AG10803 (cell line): Measurements from ENCODE around the gene PSMB1.
"Not testable (repeated sequence)": the region's sequence is repeated elsewhere in the genome, so short reads cannot be mapped to it uniquely, and the experiment has no call there.

Experiments used
- DNase-seq: peaks from one replicate; pipeline ENCODE4 v3.0.0; 2010; ENCODE audit warnings: low read depth
- H3K4me3 ChIP-seq: 2 replicates; pipeline ENCODE4 v1.5.1; 2011; ENCODE audit warnings: mild to moderate bottlenecking, low read length, control low read depth
- CTCF ChIP-seq: conservative IDR thresholded peaks from 2 replicates; pipeline ENCODE4 v1.5.1; 2011; ENCODE audit warnings: mild to moderate bottlenecking, low read length, control low read depth, inconsistent platforms

PSMB1 gene

GRCh38 chr6:170510631-170511030, 42.5 kb downstream of the PSMB1 start:
- DNase-seq: no peak
- TF ChIP-seq CTCF: no peak
- no peak overlapping the region for H3K4me3 ChIP-seq

DNA sequence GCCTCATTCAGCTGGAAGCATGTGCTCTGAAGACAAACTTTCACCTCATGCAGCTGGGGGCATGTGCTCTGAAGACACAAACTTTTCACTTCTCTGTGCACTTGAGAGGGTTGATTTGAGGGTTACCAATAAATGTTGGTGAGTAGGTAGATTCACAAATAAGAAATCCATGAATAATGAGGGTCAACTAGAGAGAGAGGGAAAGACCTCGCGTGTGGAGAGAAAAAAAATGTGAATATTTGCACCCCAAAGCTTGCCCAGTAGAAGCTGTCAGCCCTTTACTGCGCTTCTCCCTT, 43.4 kb downstream of the PSMB1 start:
- DNase-seq: no peak
- H3K4me3 ChIP-seq: no peak overlapping the region
- TF ChIP-seq CTCF: no peak

GRCh38 chr6:170508892-170509722, 44.0 kb downstream of the PSMB1 start:
- not testable (repeated sequence) for H3K4me3 ChIP-seq, DNase-seq

DNA sequence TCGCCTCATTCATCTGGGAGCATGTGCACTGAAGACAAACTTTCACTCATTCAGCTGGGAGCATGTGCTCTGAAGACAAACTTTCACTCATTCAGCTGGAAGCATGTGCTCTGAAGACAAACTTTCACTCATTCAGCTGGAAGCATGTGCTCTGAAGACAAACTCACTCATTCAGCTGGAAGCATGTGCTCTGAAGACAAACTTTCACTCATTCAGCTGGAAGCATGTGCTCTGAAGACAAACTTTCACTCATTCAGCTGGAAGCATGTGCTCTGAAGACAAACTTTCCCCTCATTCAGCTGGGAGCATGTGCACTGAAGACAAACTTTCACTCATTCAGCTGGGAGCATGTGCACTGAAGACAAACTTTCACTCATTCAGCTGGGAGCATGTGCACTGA, 44.8 kb downstream of the PSMB1 start:
- not testable (repeated sequence) for DNase-seq

DNA sequence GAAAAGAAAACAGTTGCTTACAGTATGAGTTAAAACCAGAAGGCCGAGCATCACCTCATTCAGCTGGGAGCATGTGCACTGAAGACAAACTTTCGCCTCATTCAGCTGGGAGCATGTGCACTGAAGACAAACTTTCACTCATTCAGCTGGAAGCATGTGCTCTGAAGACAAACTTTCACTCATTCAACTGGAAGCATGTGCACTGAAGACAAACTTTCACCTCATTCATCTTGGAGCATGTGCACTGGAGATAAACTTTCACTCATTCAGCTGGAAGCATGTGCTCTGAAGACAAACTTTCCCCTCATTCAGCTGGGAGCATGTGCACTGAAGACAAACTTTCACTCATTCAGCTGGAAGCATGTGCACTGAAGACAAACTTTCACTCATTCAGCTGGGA, 45.4 kb downstream of the PSMB1 start:
- DNase-seq, H3K4me3 ChIP-seq: not testable (repeated sequence)

More for the DNA sequence above, 44.8 kb downstream of the PSMB1 start:
- not testable (repeated sequence) for H3K4me3 ChIP-seq

DNA sequence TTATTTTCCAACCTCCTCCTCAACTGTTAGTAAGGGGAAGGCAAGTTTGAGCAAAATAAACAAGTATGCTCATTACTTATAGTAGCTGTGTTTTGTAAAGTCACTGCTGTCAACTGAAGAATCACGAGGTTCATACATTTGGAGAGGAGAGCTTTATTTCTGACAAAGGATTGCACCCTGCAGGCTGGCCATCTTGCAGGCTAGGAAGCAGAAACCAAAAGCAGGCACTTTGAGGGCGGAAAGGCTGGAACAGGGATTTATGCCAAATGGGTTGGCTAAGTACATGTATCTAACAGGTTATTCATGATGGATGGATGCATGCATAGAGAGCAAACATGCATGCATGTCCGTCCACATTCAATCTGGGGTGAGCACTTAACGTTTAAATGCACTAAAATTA, 46.7 kb downstream of the PSMB1 start:
- H3K4me3 ChIP-seq: no peak overlapping the region
- no peak for DNase-seq
- no peak for TF ChIP-seq CTCF

- DNase-seq: no peak
- H3K4me3 ChIP-seq: no peak overlapping the region
- TF ChIP-seq CTCF: no peak
These were observed 47.8 kb downstream of the PSMB1 start for GRCh38 chr6:170505306-170505705.

DNA sequence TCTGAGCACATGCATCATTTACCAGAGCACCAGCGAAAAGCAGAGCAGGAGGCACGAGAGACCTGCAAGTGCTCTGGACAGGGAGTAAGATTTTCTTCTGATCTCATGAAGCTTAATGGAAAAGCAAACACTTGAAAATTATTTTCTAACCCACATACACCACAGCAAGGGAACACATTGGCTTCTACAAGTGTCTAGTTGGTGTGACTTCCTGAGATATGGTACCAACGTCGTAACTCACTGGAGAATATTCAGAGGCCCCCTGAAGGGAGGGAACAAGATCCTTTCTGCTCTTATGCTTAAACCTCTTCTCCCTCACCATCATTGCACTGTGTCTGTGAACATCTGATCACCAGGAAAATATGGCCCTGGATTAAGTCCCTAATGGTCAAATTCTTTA, 48.6 kb downstream of the PSMB1 start:
- TF ChIP-seq CTCF: no peak
- no peak for DNase-seq
- H3K4me3 ChIP-seq: no peak overlapping the region

DNA sequence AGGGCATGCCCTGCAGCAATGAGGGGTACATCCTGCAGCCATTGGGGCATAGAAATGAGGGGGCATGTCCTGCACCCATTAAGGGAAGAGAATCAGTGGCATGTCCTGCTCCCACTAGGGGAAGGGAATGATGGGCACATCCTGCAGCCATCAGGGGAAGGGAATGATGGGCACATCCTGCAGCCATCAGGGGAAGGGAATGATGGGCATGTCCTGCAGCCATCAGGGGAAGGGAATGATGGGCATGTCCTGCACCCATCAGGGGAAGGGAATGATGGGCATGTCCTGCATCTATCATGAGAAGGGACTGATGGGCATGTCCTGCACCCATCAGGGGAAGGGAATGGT, 49.7 kb downstream of the PSMB1 start:
- TF ChIP-seq CTCF: no peak

DNA sequence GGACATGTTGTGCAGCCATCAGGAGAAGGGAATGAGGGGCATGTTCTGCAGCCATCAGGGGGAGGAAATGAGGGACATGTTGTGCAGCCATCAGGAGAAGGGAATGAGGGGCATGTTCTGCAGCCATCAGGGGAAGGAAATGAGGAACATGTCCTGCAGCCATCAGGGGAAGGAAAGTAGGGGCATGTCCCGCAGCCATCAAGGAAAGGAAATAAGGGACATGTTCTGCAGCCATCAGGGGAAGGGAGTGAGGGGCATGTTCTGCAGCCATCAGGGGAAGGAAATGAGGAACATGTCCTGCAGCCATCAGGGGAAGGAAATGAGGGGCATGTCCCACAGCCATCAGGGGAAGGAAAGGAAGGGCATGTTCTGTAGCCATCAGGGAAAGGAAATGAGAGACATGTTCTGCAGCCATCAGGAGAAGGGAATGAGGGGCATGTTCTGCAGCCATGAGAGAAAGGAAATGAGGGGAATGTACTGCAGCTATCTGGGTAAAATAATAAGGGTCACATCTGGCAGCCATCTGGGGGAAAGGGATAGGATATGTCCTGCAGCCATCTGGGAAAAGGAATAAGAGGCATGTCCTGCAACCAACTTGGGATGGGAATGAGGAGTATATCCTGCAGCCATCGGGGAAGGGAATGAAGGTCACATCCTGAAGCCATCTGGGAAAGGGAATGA, 50.2 kb downstream of the PSMB1 start:
- not testable (repeated sequence) for DNase-seq, H3K4me3 ChIP-seq

More for the DNA sequence above, 49.7 kb downstream of the PSMB1 start:
- DNase-seq: no peak
- no peak overlapping the region for H3K4me3 ChIP-seq

DNA sequence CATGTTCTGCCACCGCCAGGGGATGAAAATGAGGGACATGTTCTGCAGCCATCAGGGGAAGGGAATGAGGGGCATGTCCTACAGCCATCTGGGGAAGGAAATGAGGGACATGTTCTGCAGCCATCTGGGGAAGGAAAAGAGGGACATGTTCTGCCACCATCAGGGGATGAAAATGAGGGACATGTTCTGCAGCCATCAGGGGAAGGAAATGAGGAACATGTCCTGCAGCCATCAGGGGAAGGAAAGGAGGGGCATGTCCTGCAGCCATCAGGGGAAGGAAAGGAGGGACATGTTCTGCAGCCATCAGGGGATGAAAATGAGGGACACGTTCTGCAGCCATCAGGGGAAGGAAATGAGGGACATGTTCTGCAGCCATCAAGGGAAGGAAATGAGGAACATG, 50.8 kb downstream of the PSMB1 start:
- not testable (repeated sequence) for H3K4me3 ChIP-seq

More for the DNA sequence above, 50.8 kb downstream of the PSMB1 start:
- not testable (repeated sequence) for DNase-seq
